GM12891 (cell line): Measurements from ENCODE around the gene FBXL7.

Experiments
- POLR2A ChIP-seq: IDR thresholded peaks from 2 replicates; pipeline ENCODE4 v1.6.1; 2011; ENCODE audit warnings: low read depth, low read length, control low read depth
- POLR2AphosphoS5 ChIP-seq: IDR thresholded peaks from 2 replicates; pipeline ENCODE4 v1.6.1; 2011; ENCODE audit warnings: low read depth, low read length, control low read depth
- TAF1 ChIP-seq: IDR thresholded peaks from 2 replicates; pipeline ENCODE4 v1.6.1; 2011; ENCODE audit warnings: low read depth, low read length, control low read depth

- TF ChIP-seq POLR2AphosphoS5 = no peak
- TF ChIP-seq TAF1 = no peak
- TF ChIP-seq POLR2A = no peak
Measured at GRCh38 chr5:15680455-15680854, 180.5 kb downstream of the FBXL7 start.
